Left lung (tissue), 10 donors: Measurements from ENCODE around the gene TSHZ3. TPM values are rescaled to one million over a fixed set of nuclear protein-coding genes. Genes with fewer than 3 reads are reported as not detected.
A peak's percentile ranks its signal among the peaks of the same experiment; 100 is the strongest.

Source experiments
- ATAC-seq: fragments of 200-7000 bp; cut with Tn5 transposase; one replicate; pipeline ENCODE4 v1.9.1; 2020; ENCODE audit warnings: moderate library complexity
- DNase-seq, 4 donors: peaks; one replicate each; pipeline ENCODE4 v3.0.0-alpha.2; 2013 to 2020
- H3K27ac ChIP-seq, 2 donors: fragments of 200-600 bp; sonication (generic) in 1 of 2; one replicate each; pipeline versions ENCODE4 v1.5.0 to v1.8.0; 2020 to 2021
- H3K27me3 ChIP-seq, 2 donors: fragments of 200-600 bp; sonication (generic) in 1 of 2; one replicate each; pipeline versions ENCODE4 v1.5.0 to v1.8.0; 2020 to 2021
- H3K36me3 ChIP-seq, 2 donors: fragments of 200-600 bp; sonication (generic) in 1 of 2; one replicate each; pipeline versions ENCODE4 v1.5.0 to v1.8.0; 2020 to 2021
- H3K4me1 ChIP-seq, 2 donors: fragments of 200-600 bp; one replicate each; pipeline ENCODE4 v1.8.0; 2021
- H3K4me3 ChIP-seq, 2 donors: fragments of 200-600 bp; sonication (generic) in 1 of 2; one replicate each; pipeline versions ENCODE4 v1.5.0 to v1.8.0; 2020 to 2021; ENCODE audit warnings: mild to moderate bottlenecking in 1 of 2
- H3K9me3 ChIP-seq, 2 donors: fragments of 200-600 bp; sonication (generic) in 1 of 2; one replicate each; pipeline versions ENCODE4 v1.5.0 to v1.8.0; 2020 to 2021
- CTCF ChIP-seq, 2 donors: fragments of 200-600 bp; sonication (generic) in 1 of 2; IDR thresholded peaks; one replicate each; pipeline versions ENCODE4 v1.5.0 to v1.8.0; 2021; ENCODE audit warnings: antibody characterized with exemption in 2 of 2
- intact Hi-C, 2 donors: fragments of 100-400 bp; cut with DNase I; formaldehyde crosslinking; loops; one replicate each; pipeline versions ENCODE4 v1.11.2 to v1.14.2; 2022
- polyA plus RNA-seq, 6 donors: library from polyadenylated mRNA; unstranded; fragments of 120-200 nt; gene quantifications; one replicate each; pipeline ENCODE4 v1.2.1, GENCODE V29; 2013; ENCODE audit not compliant: insufficient read length in 6 of 6
- total RNA-seq, 2 donors: library from RNA; stranded (reverse); fragmentation: NEBNext Ultra II Directional; extraction: Animal tissue kit (Norgen Biotek cat#: 25700); gene quantifications; one replicate each; pipeline ENCODE4 v1.2.1, GENCODE V29; 2021
- donor health status: DM: no; HTN: yes; CAD: no.
- donor health status: DM: no; HTN: no; CAD: no.

TSHZ3 gene
- total and polyA plus RNA-seq, 8 donors: 6.7 to 42.9 (median 35.2) TPM

- intact Hi-C loops: no loop called here
- Histone ChIP-seq H3K4me3 (no peak overlapping the region), H3K27me3 (peaks cover 52 to 81% of the 10 kb centered on the region in 2 donors), H3K4me1 (peaks cover 3 to 13% of the 10 kb centered on the region in 2 donors), H3K9me3 (no peaks in the 10 kb centered on the region), H3K36me3 (no peaks in the 10 kb centered on the region), H3K27ac (no peak overlapping the region)
- peak; percentile 81 for ATAC-seq
- peak; percentile 23 to 60 for TF ChIP-seq CTCF (IDR thresholded peaks at IDR 0.05)
- peak in 2 of 4 donors; percentile 55 to 91 for DNase-seq
Measured at GRCh38 chr19:31356587-31357314, 7.5 kb upstream of the TSHZ3 start.

- ATAC-seq: no peak
- Histone ChIP-seq H3K27ac (no peak overlapping the region), H3K4me1 (peaks cover 5 to 22% of the 10 kb centered on the region in 2 donors), H3K27me3 (peaks cover 57 to 91% of the 10 kb centered on the region in 2 donors), H3K4me3 (no peak overlapping the region), H3K36me3 (no peaks in the 10 kb centered on the region), H3K9me3 (no peaks in the 10 kb centered on the region)
- intact Hi-C loops: no loop called here
- DNase-seq: no peak
- TF ChIP-seq CTCF (IDR thresholded peaks at IDR 0.05): no peak
Measured at GRCh38 chr19:31355665-31356289, 6.5 kb upstream of the TSHZ3 start.

GRCh38 chr19:31354799-31355664 is 5.8 kb upstream of the TSHZ3 start:
- no peak for TF ChIP-seq CTCF (IDR thresholded peaks at IDR 0.05)
- Histone ChIP-seq H3K27me3 (peaks cover 57 to 96% of the 10 kb centered on the region in 2 donors), H3K4me3 (no peak overlapping the region), H3K4me1 (peaks cover 5 to 22% of the 10 kb centered on the region in 2 donors), H3K9me3 (no peaks in the 10 kb centered on the region), H3K27ac (no peak overlapping the region), H3K36me3 (no peaks in the 10 kb centered on the region)
- intact Hi-C loops: no loop called here
- ATAC-seq (no peak), DNase-seq (no peak)

- DNase-seq (no peak), ATAC-seq (no peak)
- peaks cover 5 to 22% of the 10 kb centered on the region in 2 donors for H3K4me1 ChIP-seq
- H3K27ac ChIP-seq: no peak overlapping the region
- no peaks in the 10 kb centered on the region for H3K36me3 ChIP-seq
- no peaks in the 10 kb centered on the region for H3K9me3 ChIP-seq
- intact Hi-C loops: no loop called here
- H3K4me3 ChIP-seq: no peak overlapping the region
- H3K27me3 ChIP-seq: peaks cover 57 to 96% of the 10 kb centered on the region in 2 donors
- TF ChIP-seq CTCF (IDR thresholded peaks at IDR 0.05): no peak
Measured at GRCh38 chr19:31354316-31354715, 5.1 kb upstream of the TSHZ3 start.

- Histone ChIP-seq H3K27me3 (peaks cover 57 to 96% of the 10 kb centered on the region in 2 donors), H3K27ac (no peak overlapping the region), H3K36me3 (no peaks in the 10 kb centered on the region), H3K4me1 (peaks cover 5 to 26% of the 10 kb centered on the region in 2 donors), H3K9me3 (no peaks in the 10 kb centered on the region), H3K4me3 (no peak overlapping the region)
- intact Hi-C loops: no loop called here
- ATAC-seq (no peak), DNase-seq (no peak)
- TF ChIP-seq CTCF (IDR thresholded peaks at IDR 0.05): no peak
Measured at GRCh38 chr19:31353833-31354232, 4.6 kb upstream of the TSHZ3 start.
